ENCODE measurements around the gene NR1I2.

GRCh38 chr3:119849126-119849525 is 67.2 kb downstream of the NR1I2 start:
- TF ChIP-seq POLR2A (IDR thresholded peaks at IDR 0.05) (no peak), CTCF (IDR thresholded peaks at IDR 0.05) (no peak)

Data from adrenal gland (tissue), 5 donors.